ENCODE measurements around the gene AK3.

Gene AK3

GRCh38 chr9:4701526-4701925 lies 39.5 kb downstream of the AK3 start:
- DNase-seq, result no peak

GRCh38 chr9:4700932-4701331 lies 40.1 kb downstream of the AK3 start:
- peak; percentile 1 for DNase-seq

GRCh38 chr9:4700091-4700490 lies 40.9 kb downstream of the AK3 start:
- DNase-seq, result no peak

- no peak for DNase-seq
Measured at GRCh38 chr9:4691795-4692194, 49.2 kb downstream of the AK3 start.

GRCh38 chr9:4690144-4690543 lies 50.9 kb downstream of the AK3 start:
- no peak for DNase-seq

- no peak for DNase-seq
Measured at GRCh38 chr9:4689687-4690104, 51.3 kb downstream of the AK3 start.

- no peak for DNase-seq
Measured at GRCh38 chr9:4689021-4689420, 52.0 kb downstream of the AK3 start.

GRCh38 chr9:4686584-4686983 lies 54.4 kb downstream of the AK3 start:
- no peak for DNase-seq

GRCh38 chr9:4686112-4686511 lies 54.9 kb downstream of the AK3 start:
- no peak for DNase-seq

- DNase-seq, result no peak
Measured at GRCh38 chr9:4684820-4685219, 56.2 kb downstream of the AK3 start.

GRCh38 chr9:4680750-4681149 lies 60.3 kb downstream of the AK3 start:
- no peak for DNase-seq

GRCh38 chr9:4680173-4680525 lies 60.9 kb downstream of the AK3 start:
- no peak for DNase-seq

GRCh38 chr9:4679268-4680172 lies 61.5 kb downstream of the AK3 start, which contains the start of gene CDC37L1:
Gene CDC37L1 (plus strand): TSS chr9:4679569. CDS start chr9:4679768, 199 bp downstream.
- peak; percentile 94 for DNase-seq

GRCh38 chr9:4678679-4679267 lies 62.2 kb downstream of the AK3 start:
- DNase-seq, result peak; percentile 37

GRCh38 chr9:4677392-4677791 lies 63.6 kb downstream of the AK3 start:
- DNase-seq, result no peak

- no peak for DNase-seq
Measured at GRCh38 chr9:4674783-4675182, 66.2 kb downstream of the AK3 start.

- no peak for DNase-seq
Measured at GRCh38 chr9:4671737-4672136, 69.3 kb downstream of the AK3 start.

GRCh38 chr9:4670591-4670990 lies 70.4 kb downstream of the AK3 start:
- no peak for DNase-seq

- no peak for DNase-seq
Measured at GRCh38 chr9:4669890-4670289, 71.1 kb downstream of the AK3 start.

- no peak for DNase-seq
Measured at GRCh38 chr9:4668604-4669003, 72.4 kb downstream of the AK3 start.

- DNase-seq, result no peak
Measured at GRCh38 chr9:4667681-4668080, 73.3 kb downstream of the AK3 start.

GRCh38 chr9:4666042-4666699 lies 74.8 kb downstream of the AK3 start, which contains the start of gene SPATA6L:
Gene SPATA6L (minus strand): TSS chr9:4666480. CDS start chr9:4666250, 230 bp downstream.
- peak; percentile 23 for DNase-seq

- no peak for DNase-seq
Measured at GRCh38 chr9:4665357-4665756, 75.6 kb downstream of the AK3 start.

GRCh38 chr9:4663956-4664355 lies 77.0 kb downstream of the AK3 start:
- DNase-seq, result no peak
